Trophoblast cell (in vitro differentiated cells and primary cell): Measurements from ENCODE around the gene MND1.
"Not testable (repeated sequence)": the region's sequence is repeated elsewhere in the genome, so short reads cannot be mapped to it uniquely, and the experiment has no call there.

Experiments
- DNase-seq, 2 donors: peaks; one replicate each; pipeline ENCODE4 v3.0.0-alpha.2; 2016
- H2AFZ ChIP-seq: 2 replicates; pipeline ENCODE4 v1.6.1; 2013; ENCODE audit warnings: low read length, moderate library complexity, mild to moderate bottlenecking; ENCODE audit not compliant: insufficient read depth, poor library complexity
- H2AK5ac ChIP-seq: 2 replicates; pipeline ENCODE4 v1.6.1; 2013; ENCODE audit warnings: mild to moderate bottlenecking, low read length
- H2BK120ac ChIP-seq: 2 replicates; pipeline ENCODE4 v1.6.1; 2013; ENCODE audit warnings: low read length, mild to moderate bottlenecking, moderate library complexity; ENCODE audit not compliant: insufficient read depth, poor library complexity
- H2BK12ac ChIP-seq: 2 replicates; pipeline ENCODE4 v1.6.1; 2013; ENCODE audit warnings: mild to moderate bottlenecking, low read length, moderate library complexity
- H2BK5ac ChIP-seq: 2 replicates; pipeline ENCODE4 v1.6.1; 2013; ENCODE audit warnings: low read length, low read depth, moderate library complexity, mild to moderate bottlenecking; ENCODE audit not compliant: poor library complexity
- H3K14ac ChIP-seq: 2 replicates; pipeline ENCODE4 v1.6.1; 2013; ENCODE audit warnings: mild to moderate bottlenecking, low read length
- H3K18ac ChIP-seq: 2 replicates; pipeline ENCODE4 v1.6.1; 2013; ENCODE audit warnings: mild to moderate bottlenecking, low read length
- H3K23ac ChIP-seq: 2 replicates; pipeline ENCODE4 v1.6.1; 2013; ENCODE audit warnings: low read length
- H3K27ac ChIP-seq: 2 replicates; pipeline ENCODE4 v1.5.1; 2013; ENCODE audit warnings: low read depth, mild to moderate bottlenecking, inconsistent platforms, low read length, moderate library complexity
- H3K27me3 ChIP-seq: 2 replicates; pipeline ENCODE4 v1.6.1; 2013; ENCODE audit warnings: inconsistent platforms, mild to moderate bottlenecking, low read length, moderate library complexity; ENCODE audit not compliant: insufficient read depth
- H3K36me3 ChIP-seq, 2 experiments: 1 replicate in 1 of 2; 2 replicates in 1 of 2; pipeline ENCODE4 v1.6.1; 2013; ENCODE audit warnings: low read length in 2 of 2, mild to moderate bottlenecking in 2 of 2, moderate library complexity in 1 of 2; ENCODE audit not compliant: insufficient read depth in 2 of 2, control insufficient read depth in 1 of 2
- H3K4ac ChIP-seq: 2 replicates; pipeline ENCODE4 v1.6.1; 2013; ENCODE audit warnings: low read depth, mild to moderate bottlenecking, low read length, moderate library complexity
- H3K4me1 ChIP-seq, 2 experiments: 1 replicate in 1 of 2; 2 replicates in 1 of 2; pipeline ENCODE4 v1.6.1; 2013; ENCODE audit warnings: low read length in 2 of 2, mild to moderate bottlenecking in 2 of 2, moderate library complexity in 1 of 2; ENCODE audit not compliant: insufficient read depth in 2 of 2, control insufficient read depth in 1 of 2
- H3K4me2 ChIP-seq: 2 replicates; pipeline ENCODE4 v1.6.1; 2013; ENCODE audit warnings: inconsistent platforms, mild to moderate bottlenecking, low read length, moderate library complexity
- H3K4me3 ChIP-seq: 2 replicates; pipeline ENCODE4 v1.5.1; 2013; ENCODE audit warnings: mild to moderate bottlenecking, low read depth, low read length, inconsistent platforms
- H3K79me1 ChIP-seq: one replicate; pipeline ENCODE4 v1.6.1; 2013; ENCODE audit warnings: low read length
- H3K79me2 ChIP-seq: 2 replicates; pipeline ENCODE4 v1.6.1; 2013; ENCODE audit warnings: low read length, mild to moderate bottlenecking; ENCODE audit not compliant: control insufficient read depth, insufficient read depth, poor library complexity
- H3K9ac ChIP-seq: 2 replicates; pipeline ENCODE4 v1.6.1; 2013; ENCODE audit warnings: mild to moderate bottlenecking, low read length
- H3K9me3 ChIP-seq: 2 replicates; pipeline ENCODE4 v1.6.1; 2013; ENCODE audit warnings: low read depth, mild to moderate bottlenecking, control low read depth, inconsistent platforms, low read length; ENCODE audit not compliant: insufficient read depth
- H4K12ac ChIP-seq: 2 replicates; pipeline ENCODE4 v1.6.1; 2013; ENCODE audit warnings: low read depth, mild to moderate bottlenecking, low read length, moderate library complexity
- H4K8ac ChIP-seq: 2 replicates; pipeline ENCODE4 v1.6.1; 2013; ENCODE audit warnings: low read depth, mild to moderate bottlenecking, low read length, moderate library complexity
- H4K91ac ChIP-seq: one replicate; pipeline ENCODE4 v1.6.1; 2013; ENCODE audit warnings: low read depth, mild to moderate bottlenecking, low read length, moderate library complexity
- WGBS: extraction: QIAGEN DNeasy Blood & Tissue Kit; methylation state at CpG from one replicate; pipeline ENCODE4 v1.1.7; 2013; ENCODE audit warnings: missing lambda C conversion rate; ENCODE audit not compliant: insufficient read length, insufficient coverage; ENCODE audit errors: extremely low coverage; 5-methylcytosine and 5-hydroxymethylcytosine counted together

MND1 gene

DNA sequence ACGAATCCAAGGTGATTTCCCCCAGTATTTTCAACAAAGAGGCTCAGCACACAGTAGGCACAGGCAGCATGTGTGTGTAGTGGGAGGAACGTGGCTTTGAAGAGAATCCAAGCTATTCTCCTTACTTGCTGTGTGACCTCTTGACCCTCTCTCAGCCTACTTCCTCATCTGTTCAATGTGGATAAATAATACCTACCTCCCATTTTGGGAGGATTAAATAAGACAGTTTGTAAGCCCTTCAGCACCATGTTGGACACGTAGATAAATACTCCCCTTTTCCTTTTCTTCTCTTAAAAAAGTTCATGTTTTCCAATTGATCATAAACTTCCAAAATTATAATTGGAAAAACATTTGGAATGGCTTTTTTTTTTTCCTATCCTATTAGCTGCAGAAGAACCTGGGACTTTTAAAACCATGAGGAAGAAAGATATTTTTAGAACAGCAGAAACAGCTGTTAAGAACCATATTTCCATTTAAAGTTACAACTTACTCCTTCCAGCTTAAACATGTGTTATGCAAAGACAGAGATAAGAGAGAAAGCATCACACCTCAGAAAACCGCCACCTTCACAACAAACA lies 65.5 kb downstream of the MND1 start:
- WGBS, result no CpG with 5 or more reads among the region's 4 CpGs
- H2BK12ac ChIP-seq, result no peak overlapping the region
- no peak overlapping the region for H2BK5ac ChIP-seq

DNA sequence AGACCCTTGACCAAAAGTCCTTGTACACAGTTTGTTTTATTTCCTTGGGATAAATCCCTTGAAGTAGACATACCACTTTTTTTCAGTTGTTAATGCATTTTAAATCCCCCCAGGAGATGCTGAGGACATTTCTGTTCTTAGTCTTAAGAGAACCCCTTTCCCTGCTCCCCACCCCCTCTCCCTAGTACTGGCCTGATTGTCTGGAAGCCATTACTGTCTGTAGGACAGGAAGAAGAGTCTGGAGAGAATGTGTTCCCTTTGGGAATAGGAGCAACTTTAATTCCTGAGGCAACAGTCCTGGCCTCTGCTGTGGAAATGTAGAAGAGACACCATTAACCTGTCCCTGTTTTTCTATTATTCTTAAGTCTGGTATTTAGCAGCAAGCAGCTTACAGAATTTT lies 69.4 kb downstream of the MND1 start:
- H2AFZ ChIP-seq, result no peak overlapping the region
- H3K79me1 ChIP-seq, result peaks cover 6% of the 10 kb centered on the region
- peak overlapping the region; percentile 53 for H3K27ac ChIP-seq
- H3K4me3 ChIP-seq, result no peak overlapping the region
- H3K14ac ChIP-seq, result no peak overlapping the region
- no peaks in the 10 kb centered on the region for H3K27me3 ChIP-seq
- H4K12ac ChIP-seq, result no peak overlapping the region
- H3K4me1 ChIP-seq, result peaks cover 0 to 4% of the 10 kb centered on the region in 2 experiments
- peak overlapping the region; percentile 32 for H3K4me2 ChIP-seq
- no peak overlapping the region for H3K23ac ChIP-seq
- H2BK120ac ChIP-seq, result peak overlapping the region; percentile 88
- no peak overlapping the region for H4K8ac ChIP-seq
- H2BK12ac ChIP-seq, result no peak overlapping the region
- H3K9me3 ChIP-seq, result no peaks in the 10 kb centered on the region
- no peak for DNase-seq
- H4K91ac ChIP-seq, result no peak overlapping the region
- no peak overlapping the region for H3K18ac ChIP-seq
- no peak overlapping the region for H3K4ac ChIP-seq
- no peak overlapping the region for H2AK5ac ChIP-seq
- H3K36me3 ChIP-seq, result no peaks in the 10 kb centered on the region
- H2BK5ac ChIP-seq, result peak overlapping the region; percentile 46
- no peak overlapping the region for H3K9ac ChIP-seq
- no peaks in the 10 kb centered on the region for H3K79me2 ChIP-seq

More for the DNA sequence above, 65.5 kb downstream of the MND1 start:
- H4K12ac ChIP-seq, result no peak overlapping the region
- no peaks in the 10 kb centered on the region for H3K9me3 ChIP-seq
- H3K18ac ChIP-seq, result no peak overlapping the region
- no peak overlapping the region for H3K4me3 ChIP-seq
- no peaks in the 10 kb centered on the region for H3K27me3 ChIP-seq
- peaks cover 4% of the 10 kb centered on the region for H3K79me1 ChIP-seq
- no peak overlapping the region for H2AFZ ChIP-seq
- H3K4ac ChIP-seq, result no peak overlapping the region
- no peak for DNase-seq
- no peak overlapping the region for H2BK120ac ChIP-seq
- no peaks in the 10 kb centered on the region for H3K79me2 ChIP-seq
- H3K9ac ChIP-seq, result no peak overlapping the region
- H3K27ac ChIP-seq, result no peak overlapping the region
- no peaks in the 10 kb centered on the region for H3K4me1 ChIP-seq
- H3K36me3 ChIP-seq, result no peaks in the 10 kb centered on the region
- H4K8ac ChIP-seq, result no peak overlapping the region
- H3K23ac ChIP-seq, result no peak overlapping the region
- no peak overlapping the region for H3K14ac ChIP-seq
- no peak overlapping the region for H4K91ac ChIP-seq
- H3K4me2 ChIP-seq, result no peak overlapping the region
- H2AK5ac ChIP-seq, result no peak overlapping the region

DNA sequence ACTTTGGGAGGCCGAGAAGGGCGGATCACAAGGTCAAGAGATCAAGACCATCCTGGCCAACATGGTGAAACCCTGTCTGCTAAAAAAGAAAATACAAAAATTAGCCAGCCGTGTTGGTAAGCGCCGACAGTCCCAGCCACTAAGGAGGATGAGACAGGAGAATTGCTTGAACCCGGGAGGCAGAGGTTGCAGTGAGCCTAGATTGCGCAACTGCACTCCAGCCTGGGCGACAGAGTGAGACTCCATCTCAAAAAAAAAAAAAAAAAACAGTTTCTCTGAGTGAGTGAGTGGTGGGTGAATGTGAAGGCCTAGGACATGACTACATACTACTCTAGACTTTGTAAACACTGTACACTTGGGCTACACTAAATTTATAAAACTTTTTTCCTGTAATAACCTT lies 72.0 kb downstream of the MND1 start:
- not testable (repeated sequence) for H3K9me3 ChIP-seq, H4K91ac ChIP-seq, H3K4me1 ChIP-seq, H4K12ac ChIP-seq, H2BK12ac ChIP-seq, H2AFZ ChIP-seq, H3K27ac ChIP-seq, H3K9ac ChIP-seq, H3K4me2 ChIP-seq, H3K27me3 ChIP-seq, H3K4ac ChIP-seq, H3K79me2 ChIP-seq, H3K79me1 ChIP-seq, H3K4me3 ChIP-seq, H3K36me3 ChIP-seq, H2BK120ac ChIP-seq, H2BK5ac ChIP-seq, DNase-seq, H3K23ac ChIP-seq, H2AK5ac ChIP-seq, H3K14ac ChIP-seq, H4K8ac ChIP-seq, H3K18ac ChIP-seq
- no CpG with 5 or more reads among the region's 8 CpGs for WGBS

DNA sequence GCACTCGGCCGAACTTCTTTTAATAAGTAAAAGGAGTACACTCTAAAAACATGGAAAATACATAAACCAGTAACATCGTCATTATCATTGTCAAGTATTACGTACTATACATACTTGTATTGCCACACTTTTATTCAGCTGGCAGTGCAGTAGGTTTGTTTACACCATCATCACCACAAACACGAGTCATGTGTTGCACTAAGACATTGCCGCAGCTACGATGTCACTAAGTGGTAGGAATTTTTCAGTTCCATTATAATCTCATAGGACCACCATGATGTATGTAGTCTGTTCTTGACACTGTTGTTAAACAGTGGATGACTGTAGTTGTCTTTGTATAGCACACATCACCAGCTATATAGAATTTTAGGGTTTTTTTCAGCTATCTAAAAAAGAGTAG lies 73.6 kb downstream of the MND1 start:
- H2BK12ac ChIP-seq, result no peak overlapping the region
- H4K12ac ChIP-seq, result no peak overlapping the region
- DNase-seq, result no peak
- H3K27ac ChIP-seq, result no peak overlapping the region
- no peak overlapping the region for H2AK5ac ChIP-seq
- no peak overlapping the region for H2BK120ac ChIP-seq
- no peaks in the 10 kb centered on the region for H3K27me3 ChIP-seq
- no CpG with 5 or more reads among the region's 7 CpGs for WGBS
- H3K79me2 ChIP-seq, result no peaks in the 10 kb centered on the region
- H3K4me3 ChIP-seq, result no peak overlapping the region
- no peaks in the 10 kb centered on the region for H3K36me3 ChIP-seq
- no peak overlapping the region for H3K9ac ChIP-seq
- no peak overlapping the region for H2BK5ac ChIP-seq
- H2AFZ ChIP-seq, result no peak overlapping the region
- H3K4me1 ChIP-seq, result peaks cover 0 to 7% of the 10 kb centered on the region in 2 experiments
- H3K9me3 ChIP-seq, result no peaks in the 10 kb centered on the region
- H3K4ac ChIP-seq, result no peak overlapping the region
- no peak overlapping the region for H4K8ac ChIP-seq
- H3K79me1 ChIP-seq, result peaks cover 9% of the 10 kb centered on the region
- H3K14ac ChIP-seq, result no peak overlapping the region
- H3K18ac ChIP-seq, result no peak overlapping the region
- no peak overlapping the region for H4K91ac ChIP-seq
- H3K4me2 ChIP-seq, result no peak overlapping the region
- no peak overlapping the region for H3K23ac ChIP-seq
